ENCODE data around the gene C5orf46.
"Not testable (repeated sequence)": the region's sequence is repeated elsewhere in the genome, so short reads cannot be mapped to it uniquely, and the experiment has no call there.

Gene C5orf46

DNA sequence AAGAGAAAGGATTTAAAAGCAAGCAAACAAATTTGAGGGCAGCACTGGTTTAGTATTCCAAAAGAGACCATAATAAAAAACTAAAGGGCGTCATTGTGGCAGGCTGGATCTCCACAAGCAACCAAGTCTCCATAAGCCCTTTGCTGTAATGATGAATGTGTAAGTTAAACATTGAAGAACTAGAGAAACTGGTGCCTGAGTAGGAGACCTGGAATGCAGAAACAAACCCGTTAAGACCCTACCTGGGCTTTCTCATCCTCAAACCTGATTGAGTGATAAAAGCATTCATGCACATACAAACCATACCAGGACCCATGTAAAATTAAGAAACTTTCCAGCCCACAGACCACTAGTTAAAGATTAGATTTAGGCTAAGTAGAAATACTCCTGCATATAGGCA is 29.7 kb downstream of the C5orf46 start:
- no peak overlapping the region for H3K27ac ChIP-seq (ENCODE audit: low read length)
- no peak overlapping the region for H3K4me3 ChIP-seq (ENCODE audit: low read depth in 1 of 2, low read length in 2 of 2)
- H2AFZ ChIP-seq (ENCODE audit: low read depth, low read length): no peak overlapping the region
- no peaks in the 10 kb centered on the region for H3K9me3 ChIP-seq (ENCODE audit: insufficient read depth, low read length, severe bottlenecking)
- H3K79me2 ChIP-seq (ENCODE audit: insufficient read depth, low read length): no peaks in the 10 kb centered on the region
- no peak for DNase-seq
- no peak for TF ChIP-seq EZH2 (IDR thresholded peaks at IDR 0.05; ENCODE audit: borderline replicate concordance, low read depth, low read length, severe bottlenecking)
- TF ChIP-seq, protein P1, sequence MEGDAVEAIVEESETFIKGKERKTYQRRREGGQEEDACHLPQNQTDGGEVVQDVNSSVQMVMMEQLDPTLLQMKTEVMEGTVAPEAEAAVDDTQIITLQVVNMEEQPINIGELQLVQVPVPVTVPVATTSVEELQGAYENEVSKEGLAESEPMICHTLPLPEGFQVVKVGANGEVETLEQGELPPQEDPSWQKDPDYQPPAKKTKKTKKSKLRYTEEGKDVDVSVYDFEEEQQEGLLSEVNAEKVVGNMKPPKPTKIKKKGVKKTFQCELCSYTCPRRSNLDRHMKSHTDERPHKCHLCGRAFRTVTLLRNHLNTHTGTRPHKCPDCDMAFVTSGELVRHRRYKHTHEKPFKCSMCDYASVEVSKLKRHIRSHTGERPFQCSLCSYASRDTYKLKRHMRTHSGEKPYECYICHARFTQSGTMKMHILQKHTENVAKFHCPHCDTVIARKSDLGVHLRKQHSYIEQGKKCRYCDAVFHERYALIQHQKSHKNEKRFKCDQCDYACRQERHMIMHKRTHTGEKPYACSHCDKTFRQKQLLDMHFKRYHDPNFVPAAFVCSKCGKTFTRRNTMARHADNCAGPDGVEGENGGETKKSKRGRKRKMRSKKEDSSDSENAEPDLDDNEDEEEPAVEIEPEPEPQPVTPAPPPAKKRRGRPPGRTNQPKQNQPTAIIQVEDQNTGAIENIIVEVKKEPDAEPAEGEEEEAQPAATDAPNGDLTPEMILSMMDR (IDR thresholded peaks at IDR 0.05; ENCODE audit: borderline replicate concordance, extremely low read depth, low read length, poor library complexity, severe bottlenecking): no peak
- no peaks in the 10 kb centered on the region for H3K36me3 ChIP-seq (ENCODE audit: insufficient read depth, low read length)
- ATAC-seq (ENCODE audit: insufficient read depth, low read depth): no peak
- no peaks in the 10 kb centered on the region for H3K4me1 ChIP-seq (ENCODE audit: insufficient read depth, low read length)
- no peak overlapping the region for H3K9ac ChIP-seq (ENCODE audit: low read depth, low read length)
- no peak overlapping the region for H3K4me2 ChIP-seq (ENCODE audit: insufficient read depth, low read length)
- H3K27me3 ChIP-seq (ENCODE audit: insufficient read depth, low read length, poor library complexity): peaks cover 3% of the 10 kb centered on the region
- H4K20me1 ChIP-seq (ENCODE audit: insufficient read depth, low read length): no peaks in the 10 kb centered on the region

DNA sequence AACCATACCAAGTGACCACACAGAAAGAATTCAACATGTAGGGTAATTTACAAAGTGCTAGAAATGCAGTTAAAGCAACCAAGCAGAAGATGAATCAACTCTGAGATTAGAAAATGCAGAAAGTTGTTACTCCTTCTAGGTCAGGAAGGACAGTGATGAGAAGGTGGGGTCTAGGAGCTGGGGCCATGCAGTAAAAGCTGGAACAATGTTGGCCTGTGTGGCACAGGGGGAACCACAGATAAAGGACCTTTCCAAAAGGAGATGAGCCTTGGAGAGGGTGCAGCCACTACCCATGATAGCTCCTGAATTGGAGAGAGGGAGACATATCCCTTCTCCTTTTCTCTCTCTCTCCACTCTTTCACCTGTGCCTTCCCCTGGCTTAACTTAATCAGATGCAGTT is 30.2 kb downstream of the C5orf46 start:
- Histone ChIP-seq H3K27ac (ENCODE audit: low read length) (no peak overlapping the region), H2AFZ (ENCODE audit: low read depth, low read length) (no peak overlapping the region), H3K79me2 (ENCODE audit: insufficient read depth, low read length) (no peaks in the 10 kb centered on the region), H3K4me1 (ENCODE audit: insufficient read depth, low read length) (no peaks in the 10 kb centered on the region), H3K36me3 (ENCODE audit: insufficient read depth, low read length) (no peaks in the 10 kb centered on the region), H4K20me1 (ENCODE audit: insufficient read depth, low read length) (no peaks in the 10 kb centered on the region), H3K27me3 (ENCODE audit: insufficient read depth, low read length, poor library complexity) (peaks cover 3% of the 10 kb centered on the region), H3K4me2 (ENCODE audit: insufficient read depth, low read length) (no peak overlapping the region), H3K9ac (ENCODE audit: low read depth, low read length) (no peak overlapping the region), H3K9me3 (ENCODE audit: insufficient read depth, low read length, severe bottlenecking) (no peaks in the 10 kb centered on the region), H3K4me3 (ENCODE audit: low read depth in 1 of 2, low read length in 2 of 2) (no peak overlapping the region)
- ATAC-seq (ENCODE audit: insufficient read depth, low read depth): no peak
- TF ChIP-seq, protein P1 (IDR thresholded peaks at IDR 0.05; ENCODE audit: borderline replicate concordance, extremely low read depth, low read length, poor library complexity, severe bottlenecking): no peak
- TF ChIP-seq EZH2 (IDR thresholded peaks at IDR 0.05; ENCODE audit: borderline replicate concordance, low read depth, low read length, severe bottlenecking): no peak
- DNase-seq: no peak

DNA sequence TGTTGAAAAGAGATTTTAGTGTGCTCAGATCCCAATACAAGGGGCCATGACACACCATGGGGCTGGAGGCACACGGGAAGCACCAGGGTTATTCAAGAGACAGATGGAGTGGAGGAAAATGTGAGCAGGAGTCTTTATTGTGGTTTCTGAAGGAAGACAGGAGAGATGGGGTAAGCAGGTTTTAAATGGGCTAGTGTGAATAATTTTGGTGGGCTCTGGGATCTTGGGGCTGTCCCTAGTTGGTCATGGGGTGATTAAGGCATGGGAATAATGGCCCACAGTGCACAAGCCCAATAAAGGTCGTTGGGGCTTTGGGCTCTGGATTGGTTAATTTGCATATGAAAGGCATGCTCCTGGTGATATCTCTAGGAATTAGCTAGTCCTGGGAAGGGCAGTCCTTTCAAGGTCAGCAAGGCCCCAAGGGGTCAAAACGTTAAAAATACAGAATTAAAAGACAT is 31.4 kb downstream of the C5orf46 start:
- no peak for ATAC-seq (ENCODE audit: insufficient read depth, low read depth)
- TF ChIP-seq, protein P1 (IDR thresholded peaks at IDR 0.05; ENCODE audit: borderline replicate concordance, extremely low read depth, low read length, poor library complexity, severe bottlenecking): no peak
- TF ChIP-seq EZH2 (IDR thresholded peaks at IDR 0.05; ENCODE audit: borderline replicate concordance, low read depth, low read length, severe bottlenecking): no peak

DNA sequence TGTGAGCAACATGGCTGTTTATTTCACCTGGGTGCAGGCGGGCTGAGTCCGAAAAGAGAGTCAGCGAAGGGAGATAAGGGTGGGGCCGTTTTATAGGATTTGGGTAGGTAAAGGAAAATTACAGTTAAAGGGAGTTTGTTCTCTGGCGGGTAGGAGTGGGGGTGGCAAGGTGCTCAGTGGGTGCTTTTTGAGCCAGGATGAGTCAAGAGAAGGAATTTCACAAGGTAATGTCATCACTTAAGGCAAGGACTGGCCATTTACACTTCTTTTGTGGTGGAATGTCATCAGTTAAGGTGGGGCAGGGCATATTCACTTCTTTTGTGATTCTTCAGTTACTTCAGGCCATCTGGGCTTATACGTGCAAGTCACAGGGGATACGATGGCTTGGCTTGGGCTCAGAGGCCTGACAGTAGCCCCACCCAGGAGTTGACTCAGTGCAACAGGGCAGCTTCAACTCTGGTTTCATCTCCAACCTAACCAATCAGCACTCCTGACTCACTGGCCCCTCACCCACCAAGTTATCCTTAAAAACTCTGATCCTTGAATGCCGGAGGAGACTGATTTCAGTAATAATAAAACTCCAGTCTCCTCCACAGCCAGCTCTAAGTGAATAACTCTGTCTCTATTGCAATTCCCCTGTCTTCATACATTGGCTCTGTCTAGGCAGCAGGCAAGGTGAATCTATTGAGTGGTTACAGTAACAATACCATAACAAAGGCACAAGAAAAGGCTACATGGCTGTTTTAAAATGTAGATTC is 32.0 kb downstream of the C5orf46 start:
- ATAC-seq (ENCODE audit: insufficient read depth, low read depth); H3K4me2 ChIP-seq (ENCODE audit: insufficient read depth, low read length); H3K27me3 ChIP-seq (ENCODE audit: insufficient read depth, low read length, poor library complexity); H3K79me2 ChIP-seq (ENCODE audit: insufficient read depth, low read length); H4K20me1 ChIP-seq (ENCODE audit: insufficient read depth, low read length); DNase-seq; H3K4me1 ChIP-seq (ENCODE audit: insufficient read depth, low read length); H2AFZ ChIP-seq (ENCODE audit: low read depth, low read length); H3K4me3 ChIP-seq (ENCODE audit: low read depth in 1 of 2, low read length in 2 of 2); H3K9me3 ChIP-seq (ENCODE audit: insufficient read depth, low read length, severe bottlenecking); H3K27ac ChIP-seq (ENCODE audit: low read length); H3K36me3 ChIP-seq (ENCODE audit: insufficient read depth, low read length); H3K9ac ChIP-seq (ENCODE audit: low read depth, low read length): not testable (repeated sequence)

More for the DNA sequence above, 31.4 kb downstream of the C5orf46 start:
- no peaks in the 10 kb centered on the region for H3K4me1 ChIP-seq (ENCODE audit: insufficient read depth, low read length)
- no peaks in the 10 kb centered on the region for H3K9me3 ChIP-seq (ENCODE audit: insufficient read depth, low read length, severe bottlenecking)
- H3K27me3 ChIP-seq (ENCODE audit: insufficient read depth, low read length, poor library complexity): no peaks in the 10 kb centered on the region
- H3K36me3 ChIP-seq (ENCODE audit: insufficient read depth, low read length): no peaks in the 10 kb centered on the region
- no peaks in the 10 kb centered on the region for H3K79me2 ChIP-seq (ENCODE audit: insufficient read depth, low read length)
- no peaks in the 10 kb centered on the region for H4K20me1 ChIP-seq (ENCODE audit: insufficient read depth, low read length)
- H3K27ac ChIP-seq (ENCODE audit: low read length): no peak overlapping the region
- no peak for DNase-seq
- no peak overlapping the region for H2AFZ ChIP-seq (ENCODE audit: low read depth, low read length)
- H3K4me2 ChIP-seq (ENCODE audit: insufficient read depth, low read length): no peak overlapping the region
- H3K4me3 ChIP-seq (ENCODE audit: low read depth in 1 of 2, low read length in 2 of 2): no peak overlapping the region
- no peak overlapping the region for H3K9ac ChIP-seq (ENCODE audit: low read depth, low read length)

DNA sequence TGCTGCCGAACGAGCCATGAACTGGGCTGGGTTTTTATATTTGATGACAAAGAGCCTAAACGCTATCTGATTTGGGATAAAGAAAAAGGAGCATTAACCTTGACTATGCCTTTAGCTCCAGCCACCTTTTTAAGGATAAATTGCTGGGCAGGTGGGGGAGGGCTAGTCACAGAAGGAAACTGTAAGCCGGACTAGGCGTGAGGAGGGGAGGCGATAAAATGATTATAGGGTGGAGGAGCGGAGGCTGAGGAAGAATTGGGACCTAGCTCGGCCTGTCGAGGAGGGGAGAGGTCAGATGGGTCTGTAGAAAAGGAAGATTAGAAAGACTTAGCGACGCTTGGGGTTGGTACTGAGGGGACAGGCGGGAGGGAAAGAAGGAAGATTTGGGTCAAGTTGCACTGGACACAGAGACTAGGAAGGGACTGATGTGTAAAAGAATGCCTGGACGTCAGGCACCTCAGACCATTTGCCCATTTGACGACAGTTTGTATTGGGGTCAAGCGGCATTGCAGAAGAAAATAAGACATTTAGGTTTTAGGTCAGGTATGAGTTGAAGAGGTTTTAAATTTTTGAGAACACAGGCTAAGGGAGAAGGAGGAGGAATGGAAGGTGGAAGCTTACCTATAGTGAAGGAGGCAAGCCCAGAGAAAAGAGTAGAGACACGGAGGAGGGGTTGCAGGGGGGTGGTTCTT is 33.4 kb downstream of the C5orf46 start:
- not testable (repeated sequence) for H3K4me2 ChIP-seq (ENCODE audit: insufficient read depth, low read length); H3K9me3 ChIP-seq (ENCODE audit: insufficient read depth, low read length, severe bottlenecking); H3K9ac ChIP-seq (ENCODE audit: low read depth, low read length); ATAC-seq (ENCODE audit: insufficient read depth, low read depth); H3K4me3 ChIP-seq (ENCODE audit: low read depth in 1 of 2, low read length in 2 of 2); H3K27ac ChIP-seq (ENCODE audit: low read length); DNase-seq; H3K27me3 ChIP-seq (ENCODE audit: insufficient read depth, low read length, poor library complexity); H3K36me3 ChIP-seq (ENCODE audit: insufficient read depth, low read length); H3K79me2 ChIP-seq (ENCODE audit: insufficient read depth, low read length); H4K20me1 ChIP-seq (ENCODE audit: insufficient read depth, low read length); H2AFZ ChIP-seq (ENCODE audit: low read depth, low read length); H3K4me1 ChIP-seq (ENCODE audit: insufficient read depth, low read length)
